Non-pigmented ciliary epithelial cell (primary cell): ENCODE results near the gene CD300C.
"Not testable (repeated sequence)": the region's sequence is repeated elsewhere in the genome, so short reads cannot be mapped to it uniquely, and the experiment has no call there.

Experiments
- DNase-seq: peaks from one replicate; pipeline ENCODE4 v3.0.0-alpha.2; 2010; ENCODE audit warnings: low read depth

Gene CD300C

DNA sequence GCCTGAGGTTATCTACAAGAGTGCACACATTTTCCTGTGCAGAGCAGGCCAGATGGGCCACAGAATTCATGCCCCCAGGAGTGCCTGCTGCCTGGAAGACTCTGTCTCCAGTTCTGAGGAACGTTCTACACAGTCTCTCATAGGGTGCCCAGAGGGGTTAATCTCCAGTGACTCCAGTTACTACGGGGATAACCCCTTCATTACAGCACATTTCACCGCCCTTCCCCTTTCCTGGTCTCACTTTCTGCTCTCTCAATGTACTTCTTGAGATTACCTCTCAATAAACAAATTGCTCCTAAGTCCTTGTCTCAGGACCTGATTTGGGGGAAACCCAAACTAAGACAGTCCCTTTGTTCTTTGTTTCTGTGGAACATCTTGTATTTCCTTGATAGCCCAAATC is 15.7 kb upstream of the CD300C start:
- no peak for DNase-seq

DNA sequence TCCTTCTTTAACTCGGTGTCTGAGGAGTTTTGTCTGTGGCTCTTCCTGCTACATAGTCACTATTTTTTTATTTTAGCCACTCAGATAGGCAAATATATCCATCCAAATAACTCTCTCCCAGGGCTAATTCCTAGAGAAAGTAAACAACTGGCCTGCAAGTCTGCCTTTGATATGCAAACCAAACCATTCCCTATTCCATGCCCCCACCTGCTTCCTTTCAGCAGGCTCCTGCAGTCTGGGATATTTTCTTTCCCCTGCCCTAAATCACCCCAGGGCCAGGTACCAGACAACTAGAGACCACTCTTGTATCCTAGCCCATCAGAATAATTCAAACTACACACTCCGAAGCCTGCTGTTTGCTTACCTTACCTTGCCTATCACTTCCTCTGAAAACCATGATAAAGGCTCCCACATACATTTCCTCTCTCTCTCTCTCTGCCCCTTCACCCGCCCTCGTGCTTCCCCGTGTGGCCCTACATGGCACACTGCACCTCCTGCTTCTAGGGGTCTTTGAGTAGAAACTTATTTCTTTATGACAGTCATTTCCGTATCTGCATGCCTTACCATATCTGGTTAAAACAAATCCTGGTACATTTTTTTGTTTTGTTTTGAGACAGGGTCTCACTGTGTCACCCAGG is 13.1 kb upstream of the CD300C start:
- no peak for DNase-seq

DNA sequence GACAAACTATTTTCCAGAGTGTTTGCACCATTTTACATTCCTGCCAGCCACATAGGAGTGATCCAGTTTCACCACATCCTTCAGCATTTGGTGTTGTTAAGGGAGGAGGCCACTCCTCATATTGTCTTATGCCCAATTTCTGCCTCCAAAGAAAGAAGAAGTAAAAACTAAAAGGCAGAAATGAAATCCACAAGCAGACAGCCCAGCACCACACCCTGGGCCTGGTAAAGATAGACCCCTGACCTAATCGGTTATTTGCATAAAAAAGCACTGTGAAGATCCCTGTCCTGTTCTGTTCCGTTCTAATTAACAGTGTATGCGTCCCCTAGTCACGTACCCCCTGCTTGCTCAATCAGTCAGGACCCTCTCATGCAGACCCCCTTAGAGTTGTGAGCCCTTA is 12.5 kb upstream of the CD300C start:
- not testable (repeated sequence) for DNase-seq

DNA sequence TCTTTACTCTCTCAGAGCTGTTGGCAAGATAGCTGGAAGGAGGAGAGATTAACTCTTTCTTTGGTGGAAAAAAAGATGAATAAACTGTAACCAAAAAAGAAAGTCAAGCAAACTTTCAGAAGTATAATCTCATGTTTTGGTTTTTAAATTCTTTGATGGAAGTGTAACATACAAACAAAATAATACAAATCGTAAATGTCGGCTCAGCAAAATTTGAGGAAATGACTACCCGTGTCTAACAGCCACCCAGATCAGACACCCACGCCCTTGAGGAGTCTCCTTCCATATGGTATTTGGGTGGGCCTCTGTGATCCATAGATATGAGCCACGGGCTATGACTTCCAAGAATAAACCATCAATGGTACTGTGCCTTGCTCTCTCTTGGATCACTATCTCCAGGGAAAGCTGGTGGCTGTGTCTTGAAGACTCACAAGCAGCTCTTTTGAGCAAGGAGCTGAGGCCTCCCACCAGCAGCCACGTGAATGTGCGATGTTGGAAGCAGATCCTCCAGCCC is 9.6 kb upstream of the CD300C start:
- no peak for DNase-seq

DNA sequence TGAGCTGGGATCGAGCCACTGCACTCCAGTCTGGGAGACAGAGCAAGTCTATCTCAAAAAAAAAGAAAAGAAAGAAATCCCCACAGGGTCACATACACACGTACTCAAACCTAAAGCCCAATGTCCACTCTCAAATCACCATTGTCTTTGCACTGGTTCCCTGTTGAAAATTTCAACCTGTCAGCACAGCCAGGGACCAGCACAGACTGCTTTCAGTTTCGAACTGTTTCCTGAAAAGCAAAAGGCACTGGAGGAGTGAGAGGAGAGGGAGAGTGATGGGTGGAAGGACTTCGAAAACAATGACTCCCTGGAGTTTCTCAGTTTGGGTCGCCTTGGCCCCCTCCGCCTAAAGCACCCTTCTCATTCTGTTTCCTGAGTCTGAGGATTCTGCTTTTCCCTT is 9.0 kb upstream of the CD300C start:
- DNase-seq = no peak

DNA sequence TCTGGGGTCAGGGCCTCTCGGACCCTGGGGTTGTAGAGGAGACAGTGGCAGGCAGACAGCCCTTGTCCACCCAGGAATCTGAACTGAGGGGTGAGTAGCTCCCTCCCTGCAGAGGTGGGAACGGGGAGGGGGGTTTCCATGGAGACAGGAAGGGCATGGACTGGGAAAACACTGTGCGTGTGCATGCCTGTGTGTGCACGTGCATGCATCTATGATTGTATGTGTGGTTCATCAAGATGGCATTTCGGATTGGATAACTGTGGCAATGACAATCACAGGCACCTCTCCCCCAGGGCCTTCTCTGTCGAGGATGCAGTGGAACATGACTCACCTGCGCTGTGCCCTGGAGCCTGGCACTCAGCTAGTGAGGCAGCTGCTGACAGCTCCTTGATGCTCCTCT is 6.1 kb upstream of the CD300C start:
- no peak for DNase-seq

DNA sequence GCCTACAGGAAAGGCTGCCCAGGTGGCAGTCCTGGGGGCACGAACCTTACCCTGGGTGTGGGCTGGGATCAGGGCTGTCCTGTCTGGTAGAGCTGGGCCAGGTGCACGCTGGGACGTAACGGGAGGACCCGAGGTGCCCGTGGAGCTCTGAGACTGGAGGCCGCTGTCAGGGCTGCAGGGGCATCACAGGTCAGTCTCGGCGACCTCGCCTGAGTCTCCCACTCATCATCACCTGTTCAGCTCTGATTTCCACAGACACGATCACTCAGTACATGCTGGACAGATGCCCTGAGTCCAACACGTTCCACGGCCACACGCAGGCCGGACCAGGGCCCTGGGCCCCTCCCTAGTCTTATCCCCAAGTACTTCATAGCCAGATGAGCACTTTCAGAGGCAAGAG is 4.7 kb upstream of the CD300C start:
- DNase-seq = no peak

DNA sequence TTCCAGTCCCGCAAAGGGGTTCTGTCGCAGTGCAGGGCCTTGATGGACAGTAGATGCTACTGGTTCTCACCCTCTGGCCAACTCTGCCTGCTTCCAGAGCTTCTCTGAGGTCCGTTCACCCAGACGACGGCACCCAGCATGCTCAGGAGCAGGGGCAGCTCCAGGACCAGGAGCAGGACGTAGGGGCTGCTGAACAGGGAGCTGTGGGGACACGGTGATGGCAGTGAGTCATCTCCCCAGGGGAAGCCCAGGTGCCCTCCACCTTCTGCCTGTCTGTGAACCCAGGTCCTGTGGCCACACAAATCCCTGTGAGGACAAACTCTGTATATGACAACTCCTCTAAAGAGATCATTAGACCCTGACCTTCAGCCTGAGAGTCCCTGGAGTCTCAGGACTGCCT is 3.4 kb upstream of the CD300C start:
- DNase-seq = no peak

DNA sequence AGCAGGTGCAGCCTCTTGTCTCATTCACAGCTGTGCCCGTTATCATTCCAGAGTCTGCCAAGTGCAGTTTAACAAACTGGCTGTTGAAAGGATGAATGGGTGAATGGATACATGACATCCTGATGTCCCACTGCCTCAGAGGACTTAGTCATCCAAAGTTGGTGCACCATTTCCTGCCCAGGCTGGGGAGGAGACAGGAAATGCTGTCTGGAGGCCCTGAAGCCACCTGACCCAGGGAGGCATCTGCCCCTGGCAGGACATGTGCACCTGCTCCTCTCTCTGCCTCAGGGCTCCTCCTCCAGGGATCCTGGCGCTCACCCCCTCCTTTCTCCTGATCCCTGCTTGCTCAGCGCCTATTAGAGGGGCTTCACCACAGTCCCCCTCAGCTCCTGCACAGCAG is 1.8 kb upstream of the CD300C start:
- DNase-seq = no peak

DNA sequence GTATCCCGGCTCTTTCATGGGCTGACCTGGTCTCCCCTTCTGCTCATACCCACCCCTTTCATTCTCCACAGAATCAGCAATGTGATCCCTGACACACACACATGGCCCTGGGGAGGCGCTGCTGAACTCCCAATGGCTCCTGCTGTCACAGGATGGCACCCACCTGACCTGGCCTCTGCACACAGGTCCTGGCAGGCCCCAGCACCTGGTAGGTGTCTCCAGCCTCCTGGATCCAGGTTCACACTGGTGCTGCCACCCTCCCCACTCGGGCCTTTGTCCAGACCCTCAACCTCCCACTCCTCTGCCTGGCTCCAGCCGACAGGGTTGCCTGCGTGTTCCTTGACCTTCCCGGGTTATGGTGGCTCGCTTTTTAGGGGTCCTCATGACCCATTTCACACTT is 1.3 kb upstream of the CD300C start:
- DNase-seq = no peak

DNA sequence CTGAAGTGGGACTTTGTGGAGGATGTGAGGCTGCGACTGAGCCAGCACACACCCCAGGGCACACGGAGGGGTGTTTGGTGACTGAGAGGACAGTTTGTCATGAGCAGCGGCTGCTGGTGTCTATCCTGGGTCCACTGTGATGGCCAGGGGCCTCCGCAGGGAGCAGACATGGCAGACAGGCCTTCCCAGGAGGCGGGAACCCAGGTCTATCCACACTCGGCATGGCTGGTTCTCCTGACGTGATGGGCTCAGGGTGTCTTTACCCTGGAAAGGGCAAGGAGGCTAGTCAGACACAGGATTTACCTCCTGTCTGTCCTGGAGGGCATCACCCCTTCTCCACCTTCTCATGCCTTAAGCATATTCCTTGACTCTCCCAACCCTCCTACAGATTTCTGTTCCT is 671 bp upstream of the CD300C start:
- DNase-seq = no peak

DNA sequence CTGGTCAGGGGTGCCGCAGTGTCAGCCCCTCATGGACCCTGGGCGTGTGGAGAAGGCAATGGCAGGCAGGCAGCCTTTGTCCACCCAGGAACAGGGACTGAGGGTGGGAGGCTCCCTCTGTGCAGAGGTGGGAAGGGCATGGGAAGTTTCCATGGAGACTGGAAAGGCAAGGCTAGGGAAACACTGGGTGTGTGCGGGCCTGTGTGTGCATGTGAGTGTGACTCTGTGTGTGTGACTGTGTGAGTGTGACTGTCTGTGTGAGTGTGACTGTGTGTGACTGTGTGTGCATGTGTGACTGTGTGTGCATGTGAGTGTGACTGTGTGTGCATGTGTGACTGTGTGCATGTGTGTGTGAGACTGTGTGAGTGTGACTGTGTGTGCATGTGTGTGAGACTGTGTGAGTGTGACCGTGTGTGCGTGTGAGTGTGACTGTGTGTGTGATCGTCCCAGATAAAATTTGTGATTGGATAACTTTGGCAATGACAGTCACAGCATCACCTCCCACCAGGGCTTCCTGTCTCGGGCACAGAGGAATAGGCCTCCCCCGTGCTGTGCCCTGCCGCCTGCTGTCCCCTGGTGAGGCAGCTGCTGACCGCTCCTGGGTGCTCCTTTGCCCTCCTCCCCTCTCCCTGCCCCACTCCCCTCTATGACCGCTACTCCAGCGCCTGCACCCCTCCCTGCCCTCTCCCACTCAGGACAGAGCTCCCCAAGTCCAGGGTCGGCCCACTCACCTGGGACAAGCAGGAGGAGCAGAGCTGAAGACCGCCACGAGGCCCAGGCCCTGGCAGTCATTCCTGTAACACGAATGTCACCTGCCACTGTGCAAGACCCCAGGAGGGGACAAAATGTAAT is 698 bp downstream of the CD300C start:
- no peak for DNase-seq

DNA sequence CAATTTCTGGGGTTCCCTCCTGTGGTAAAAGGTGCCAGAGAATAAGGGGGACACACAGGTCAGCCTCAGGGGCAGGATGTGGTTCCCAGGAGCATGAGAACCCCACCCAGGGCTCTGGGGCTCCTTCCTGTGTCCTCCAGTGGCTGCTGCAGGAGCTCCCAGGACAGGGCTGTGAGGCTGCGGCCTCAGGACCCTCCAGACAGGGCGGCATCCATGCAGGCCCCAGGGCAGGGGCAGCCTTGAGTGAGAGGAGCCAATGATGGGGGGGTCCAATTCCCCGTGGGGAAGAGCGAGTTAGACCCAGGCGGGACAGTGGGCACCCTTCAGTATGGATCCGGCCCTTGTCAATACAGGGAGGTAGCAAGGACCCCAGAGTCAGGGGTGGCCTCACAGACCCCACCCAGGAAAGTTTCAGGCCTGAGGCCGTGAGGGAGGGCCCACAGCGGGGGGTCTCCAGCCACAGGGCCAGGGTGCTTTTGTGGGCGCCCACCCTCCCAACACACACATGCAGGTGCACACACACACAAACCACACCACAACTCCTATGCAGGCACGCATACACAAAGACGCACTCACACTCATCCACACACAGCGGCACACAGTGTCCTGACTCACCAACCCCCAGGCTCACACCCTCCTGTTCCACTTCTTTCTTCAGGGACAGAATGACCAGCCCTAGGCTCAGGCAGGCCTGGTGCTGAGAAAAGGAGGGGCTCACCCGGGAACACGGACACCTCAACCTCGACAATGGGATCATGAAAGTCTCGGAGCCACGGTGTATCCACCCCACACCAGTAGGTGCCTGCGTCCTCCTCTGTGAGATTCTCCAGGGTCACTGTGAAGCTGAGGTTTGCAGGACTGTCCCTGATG is 1.8 kb downstream of the CD300C start:
- DNase-seq = no peak

DNA sequence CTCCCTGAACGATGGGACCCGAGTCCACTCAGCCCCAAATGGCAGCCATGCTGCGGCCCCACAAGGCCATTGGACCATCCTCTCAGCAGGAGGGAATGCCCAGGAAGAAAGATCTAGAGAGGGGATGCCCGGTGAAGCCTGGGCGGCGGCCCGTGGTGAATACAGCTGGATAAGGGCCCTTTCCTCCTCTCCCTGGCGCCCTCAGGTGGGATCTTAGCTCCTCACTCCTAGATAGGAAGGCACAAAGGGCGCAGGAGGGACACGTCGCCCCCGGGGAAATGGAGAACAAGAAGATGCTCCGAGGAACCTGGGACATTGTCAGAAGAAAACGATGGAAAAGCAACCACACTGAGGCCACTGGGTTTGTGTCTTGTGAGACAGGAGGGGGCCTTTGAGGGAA is 2.5 kb downstream of the CD300C start:
- no peak for DNase-seq

DNA sequence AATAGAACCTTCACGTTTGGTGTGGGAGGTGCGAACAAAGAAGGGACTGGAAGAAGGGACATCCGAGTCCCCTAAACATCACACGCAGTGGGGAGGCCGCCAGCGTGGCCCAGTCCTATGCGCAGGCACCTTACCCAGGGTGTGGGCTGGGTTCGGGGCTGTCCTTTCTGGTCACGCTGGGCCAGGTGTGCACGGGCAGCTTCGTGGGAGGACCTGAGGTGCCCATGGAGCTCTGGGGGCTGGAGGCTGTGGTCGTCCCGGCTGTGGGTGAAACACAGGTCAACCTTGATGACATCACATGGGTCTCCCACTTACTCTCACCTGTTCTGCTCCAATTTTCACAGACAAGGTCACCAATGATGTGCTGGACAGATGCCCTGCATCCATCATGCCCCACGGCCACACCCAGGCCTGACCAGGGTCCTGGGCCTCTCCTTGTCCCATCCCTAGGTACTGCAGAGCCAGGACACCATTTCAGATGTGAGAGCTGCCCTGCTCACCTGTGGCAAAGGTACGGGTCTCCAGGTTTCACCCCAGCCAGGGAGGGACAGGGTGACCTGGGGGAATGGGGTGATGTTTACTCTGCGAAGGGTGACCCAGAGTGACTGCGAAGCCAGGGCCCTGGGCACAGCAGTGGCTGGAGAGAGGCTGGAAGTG is 3.1 kb downstream of the CD300C start:
- DNase-seq = no peak

DNA sequence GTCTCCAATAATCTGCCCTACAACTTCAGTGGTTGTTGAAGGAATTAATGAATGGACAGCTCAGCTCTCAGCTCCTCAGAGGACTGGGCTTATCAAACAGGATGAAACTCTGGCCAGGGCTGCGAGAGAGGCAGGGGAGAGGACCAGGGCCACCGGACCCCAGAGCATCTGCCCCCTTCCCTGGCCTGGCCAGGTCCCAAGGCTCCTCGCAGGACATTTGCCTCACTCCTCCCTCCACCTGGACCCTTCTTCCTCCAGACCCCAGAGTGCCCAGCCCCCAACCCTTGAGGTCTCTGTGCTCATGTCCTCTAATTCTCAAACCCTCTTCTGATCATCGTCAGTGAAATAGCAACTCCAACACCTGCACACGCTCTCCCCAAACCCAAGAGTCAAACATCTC is 3.7 kb downstream of the CD300C start:
- no peak for DNase-seq

DNA sequence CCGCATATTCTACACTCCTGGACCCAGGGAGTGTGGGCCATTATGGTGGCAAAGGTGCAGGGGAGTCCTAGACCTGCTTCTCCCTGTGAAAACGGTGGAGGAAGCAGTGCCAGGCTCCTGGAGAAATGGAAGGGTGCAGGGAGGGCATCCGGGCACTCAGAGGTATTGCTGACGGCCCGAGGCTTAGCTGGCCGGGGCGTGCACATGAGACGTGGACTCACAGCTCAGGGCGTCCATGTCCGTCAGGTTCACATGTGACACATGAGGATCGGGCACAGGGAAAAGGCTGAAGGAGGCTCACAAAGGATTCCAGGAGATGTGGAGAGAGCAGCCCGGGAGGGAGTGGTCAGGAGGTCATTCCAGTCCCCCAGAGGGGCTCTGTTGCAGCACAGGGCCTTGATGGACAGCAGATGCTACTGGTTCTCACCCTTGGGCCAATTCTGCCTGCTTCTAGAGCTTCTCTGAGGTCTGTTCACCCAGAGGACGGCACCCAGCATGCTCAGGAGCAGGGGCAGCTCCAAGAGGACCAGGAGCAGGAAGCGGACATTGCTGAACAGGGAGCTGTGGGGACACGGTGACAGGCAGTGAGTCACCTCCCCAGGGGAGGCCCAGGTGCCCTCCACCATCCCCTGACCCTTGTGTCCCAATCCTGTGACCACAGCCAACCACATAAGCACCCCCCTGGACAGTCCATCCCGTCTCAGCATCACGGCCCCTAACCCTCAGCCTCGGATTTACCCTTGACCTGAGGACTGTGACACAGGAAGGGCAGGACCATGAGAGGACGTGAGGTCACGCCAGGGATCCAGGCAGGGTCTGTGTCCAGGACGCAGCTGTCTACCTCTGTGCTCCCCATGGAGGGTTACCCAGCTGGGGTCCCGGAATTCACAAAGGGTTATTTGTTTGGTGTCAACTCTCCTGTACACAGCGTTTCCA is 4.5 kb downstream of the CD300C start:
- DNase-seq = no peak

DNA sequence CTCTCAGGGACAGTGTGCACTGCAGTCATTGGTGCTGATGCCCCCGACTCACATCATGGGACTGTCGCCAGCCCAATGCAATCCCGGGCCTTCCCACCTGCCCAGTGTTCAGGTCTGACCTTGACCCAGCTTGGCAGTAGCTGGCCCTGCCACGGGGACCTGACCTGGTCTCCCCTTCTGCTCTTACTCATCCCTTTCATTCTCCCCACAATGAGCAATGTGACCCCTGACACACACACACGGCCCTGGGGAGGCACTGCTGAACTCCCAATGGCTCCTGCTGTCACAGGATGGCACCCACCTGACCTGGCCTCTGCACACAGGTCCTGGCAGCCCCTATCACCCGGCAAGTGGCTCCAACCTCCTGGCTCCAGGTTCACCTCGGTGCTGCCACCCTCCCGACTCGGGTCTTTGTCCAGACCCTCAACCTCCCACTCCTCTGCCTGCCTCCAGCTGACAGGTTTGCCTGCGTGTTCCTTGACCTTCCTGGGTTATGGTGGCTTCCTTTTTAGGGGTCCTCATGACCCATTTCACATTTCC is 6.6 kb downstream of the CD300C start:
- no peak for DNase-seq

DNA sequence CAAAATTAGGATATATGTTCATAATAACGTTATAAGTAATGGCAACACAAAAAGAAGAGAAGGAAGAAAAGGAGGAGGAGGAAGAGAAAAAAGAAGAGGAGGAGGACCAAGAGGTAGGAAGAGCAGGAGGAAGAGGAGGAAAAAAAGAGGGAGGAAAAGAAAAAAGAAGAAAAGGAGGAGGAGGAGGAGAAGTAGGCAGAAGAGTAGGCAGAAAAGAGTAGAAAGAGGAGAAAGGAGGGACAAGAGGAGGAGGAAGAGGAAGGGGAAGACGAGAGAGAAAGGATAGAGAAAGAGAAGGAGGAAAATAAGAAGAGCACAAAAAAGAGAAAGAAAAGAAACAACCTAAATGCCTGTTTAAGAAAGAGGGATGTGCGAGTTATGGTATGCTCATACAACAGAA is 9.0 kb downstream of the CD300C start:
- no peak for DNase-seq

DNA sequence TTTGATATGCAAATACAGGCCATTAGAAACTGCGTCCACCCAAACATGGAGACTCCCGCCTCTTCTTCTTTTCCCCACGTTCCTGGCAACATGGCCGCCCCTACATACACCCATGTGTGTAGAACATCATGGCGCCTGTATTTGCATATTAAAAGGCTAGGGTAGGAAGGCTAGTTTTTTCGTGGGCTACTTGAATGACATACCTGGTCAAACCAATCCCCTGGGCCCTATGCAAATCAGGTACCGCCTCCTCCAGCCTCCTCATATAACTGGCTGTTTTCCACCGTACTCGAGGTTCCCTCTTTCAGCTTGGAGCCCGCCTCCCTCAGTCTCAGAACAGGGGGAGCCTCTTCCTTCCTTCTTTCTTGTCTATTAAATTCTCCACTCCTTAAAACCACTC is 13.8 kb downstream of the CD300C start:
- DNase-seq = no peak
